SH-SY5Y (cell line): ENCODE results near the gene HOXB4.

Experiments
- GATA2 ChIP-seq: IDR thresholded peaks from 2 replicates; pipeline ENCODE4 v1.6.1; 2011; ENCODE audit warnings: mild to moderate bottlenecking, low read depth, low read length
- GATA3 ChIP-seq: IDR thresholded peaks from 2 replicates; pipeline ENCODE4 v1.6.1; 2011; ENCODE audit warnings: low read depth, mild to moderate bottlenecking, low read length, moderate library complexity

DNA sequence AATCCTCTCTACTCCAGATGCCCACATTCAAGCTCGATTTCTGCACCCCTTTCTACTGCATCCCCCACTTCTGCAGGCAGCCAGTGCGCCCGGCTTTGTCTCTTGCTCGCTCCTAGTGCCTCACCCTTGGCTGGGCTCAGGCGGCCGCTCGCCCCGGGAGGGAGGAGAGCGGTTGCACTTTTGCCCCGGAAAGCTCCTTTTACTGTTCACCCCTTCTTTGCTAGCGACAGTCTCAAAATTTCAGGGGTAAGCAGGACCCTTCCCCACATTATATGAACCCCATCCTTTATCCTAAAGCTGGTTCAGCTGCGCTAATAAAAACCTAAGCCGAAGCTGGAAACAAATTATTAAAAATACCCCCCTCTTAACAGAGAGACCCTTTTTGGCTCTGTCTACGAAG is 14.4 kb upstream of the HOXB4 start:
- TF ChIP-seq GATA3 (no peak), GATA2 (no peak)
